Caco-2 (cell line): ENCODE data around the gene CENPH. TPM values are rescaled to one million over a fixed set of nuclear protein-coding genes. Genes with fewer than 3 reads are reported as not detected.

Experiments used
- BruUV-seq: library from RNA; stranded (reverse); fragments of 400-500 nt; replicated peaks from 2 replicates; lab custom pipeline; 2021; lab: Mats Ljungman, UMichigan
- CTCF ChIA-PET: fragments of 300-600 bp; sonication (Branson Sonifier 250); formaldehyde crosslinking; loops from one replicate; lab custom pipeline; 2022; ENCODE audit warnings: antibody characterized with exemption; lab: Charles Lee
- POLR2A ChIA-PET: fragments of 300-600 bp; sonication (Branson Sonifier 250); formaldehyde crosslinking; loops from one replicate; lab custom pipeline; 2022; ENCODE audit warnings: antibody characterized with exemption; lab: Charles Lee
- DNase-seq, 2 experiments: peaks; one replicate each; pipeline versions ENCODE4 v3.0.0 to v3.0.0-alpha.2; 2020 to 2022
- H3K27me3 ChIP-seq: replicated peaks from 2 replicates; pipeline ENCODE4 v1.6.0; 2011; ENCODE audit warnings: low read length; ENCODE audit not compliant: control insufficient read depth, insufficient read depth
- H3K36me3 ChIP-seq: 2 replicates; pipeline ENCODE4 v1.5.1; 2011; ENCODE audit warnings: low read length; ENCODE audit not compliant: control insufficient read depth, insufficient read depth
- H3K4me1 ChIP-seq: fragments of 250-450 bp; sonication (Bioruptor Pico); 2 replicates; pipeline ENCODE4 v1.5.1; 2020; ENCODE audit warnings: mild to moderate bottlenecking
- H3K4me3 ChIP-seq: 2 replicates; pipeline ENCODE4 v1.5.1; 2011; ENCODE audit warnings: low read depth, mild to moderate bottlenecking, control low read depth, low read length
- H3K9me3 ChIP-seq: fragments of 250-450 bp; sonication (Bioruptor Pico); 2 replicates; pipeline ENCODE4 v1.5.1; 2020; ENCODE audit warnings: mild to moderate bottlenecking, moderate library complexity
- H3K27ac Mint-ChIP-seq: one replicate; pipeline ENCODE4 v1.8.0; 2022; ENCODE audit warnings: mixed read lengths; ENCODE audit not compliant: unreplicated experiment
- H3K27me3 Mint-ChIP-seq: one replicate; pipeline ENCODE4 v1.8.0; 2022; ENCODE audit warnings: mixed read lengths; ENCODE audit not compliant: insufficient read depth, unreplicated experiment
- H3K36me3 Mint-ChIP-seq: one replicate; pipeline ENCODE4 v1.8.0; 2022; ENCODE audit warnings: mild to moderate bottlenecking, mixed read lengths; ENCODE audit not compliant: insufficient read depth, unreplicated experiment
- H3K4me1 Mint-ChIP-seq: one replicate; pipeline ENCODE4 v1.8.0; 2022; ENCODE audit warnings: low read depth, mixed read lengths; ENCODE audit not compliant: unreplicated experiment
- H3K4me3 Mint-ChIP-seq: one replicate; pipeline ENCODE4 v1.8.0; 2022; ENCODE audit warnings: mild to moderate bottlenecking, moderate library complexity, mixed read lengths; ENCODE audit not compliant: unreplicated experiment
- H3K9me3 Mint-ChIP-seq: one replicate; pipeline ENCODE4 v1.8.0; 2022; ENCODE audit warnings: mixed read lengths; ENCODE audit not compliant: unreplicated experiment
- intact Hi-C: fragments of 100-400 bp; cut with micrococcal nuclease; formaldehyde crosslinking; loops from one replicate; pipeline ENCODE4 v1.10.0; 2022; ENCODE audit not compliant: unreplicated experiment
- total RNA-seq: library from RNA; stranded (reverse); gene quantifications from 2 replicates; pipeline ENCODE4 v1.2.3, GENCODE V29; 2022
- TF ChIP-seq, protein P1 (sequence below), 2 experiments: fragments of 200-600 bp in 1 of 2; IDR thresholded peaks; 1 replicate in 1 of 2; 2 replicates in 1 of 2; pipeline versions ENCODE4 v1.5.1 to v1.8.0; 2011 to 2022; ENCODE audit warnings: antibody characterized with exemption in 1 of 2, control low read depth in 1 of 2, inconsistent platforms in 1 of 2, low read depth in 1 of 2, low read length in 1 of 2, mild to moderate bottlenecking in 1 of 2, moderate library complexity in 1 of 2; ENCODE audit not compliant: insufficient read depth in 1 of 2, severe bottlenecking in 1 of 2, unreplicated experiment in 1 of 2

The CENPH gene
- total RNA-seq, 1 experiment from 2014 or later = 30.2 TPM

- H3K9me3 Mint-ChIP-seq = no peaks in the 10 kb centered on the region
- no peaks in the 10 kb centered on the region for H3K27me3 ChIP-seq
- no peak for DNase-seq
- H3K4me1 ChIP-seq = no peaks in the 10 kb centered on the region
- H3K4me1 Mint-ChIP-seq = no peaks in the 10 kb centered on the region
- CTCF ChIA-PET = no interaction called here
- peaks cover 4% of the 10 kb centered on the region; the same call in 1 of the 2 replicates for H3K9me3 ChIP-seq
- no peak overlapping the region for H3K27ac Mint-ChIP-seq
- no peaks in the 10 kb centered on the region for H3K36me3 ChIP-seq
- H3K36me3 Mint-ChIP-seq = peaks cover 17% of the 10 kb centered on the region
- no peak overlapping the region for H3K4me3 ChIP-seq
- no TSS peak for BruUV-seq
- H3K27me3 Mint-ChIP-seq = no peaks in the 10 kb centered on the region
- intact Hi-C loops = no loop called here
- TF ChIP-seq, protein P1, sequence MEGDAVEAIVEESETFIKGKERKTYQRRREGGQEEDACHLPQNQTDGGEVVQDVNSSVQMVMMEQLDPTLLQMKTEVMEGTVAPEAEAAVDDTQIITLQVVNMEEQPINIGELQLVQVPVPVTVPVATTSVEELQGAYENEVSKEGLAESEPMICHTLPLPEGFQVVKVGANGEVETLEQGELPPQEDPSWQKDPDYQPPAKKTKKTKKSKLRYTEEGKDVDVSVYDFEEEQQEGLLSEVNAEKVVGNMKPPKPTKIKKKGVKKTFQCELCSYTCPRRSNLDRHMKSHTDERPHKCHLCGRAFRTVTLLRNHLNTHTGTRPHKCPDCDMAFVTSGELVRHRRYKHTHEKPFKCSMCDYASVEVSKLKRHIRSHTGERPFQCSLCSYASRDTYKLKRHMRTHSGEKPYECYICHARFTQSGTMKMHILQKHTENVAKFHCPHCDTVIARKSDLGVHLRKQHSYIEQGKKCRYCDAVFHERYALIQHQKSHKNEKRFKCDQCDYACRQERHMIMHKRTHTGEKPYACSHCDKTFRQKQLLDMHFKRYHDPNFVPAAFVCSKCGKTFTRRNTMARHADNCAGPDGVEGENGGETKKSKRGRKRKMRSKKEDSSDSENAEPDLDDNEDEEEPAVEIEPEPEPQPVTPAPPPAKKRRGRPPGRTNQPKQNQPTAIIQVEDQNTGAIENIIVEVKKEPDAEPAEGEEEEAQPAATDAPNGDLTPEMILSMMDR (IDR thresholded peaks at IDR 0.05; ENCODE audit: insufficient read depth in 1 of 2, low read depth in 1 of 2, low read length in 1 of 2, severe bottlenecking in 1 of 2, unreplicated experiment in 1 of 2) = no peak
- no peak overlapping the region for H3K4me3 Mint-ChIP-seq
- POLR2A ChIA-PET = no interaction called here
Observed at GRCh38 chr5:69184621-69185020, 4.8 kb upstream of the CENPH start.

DNA sequence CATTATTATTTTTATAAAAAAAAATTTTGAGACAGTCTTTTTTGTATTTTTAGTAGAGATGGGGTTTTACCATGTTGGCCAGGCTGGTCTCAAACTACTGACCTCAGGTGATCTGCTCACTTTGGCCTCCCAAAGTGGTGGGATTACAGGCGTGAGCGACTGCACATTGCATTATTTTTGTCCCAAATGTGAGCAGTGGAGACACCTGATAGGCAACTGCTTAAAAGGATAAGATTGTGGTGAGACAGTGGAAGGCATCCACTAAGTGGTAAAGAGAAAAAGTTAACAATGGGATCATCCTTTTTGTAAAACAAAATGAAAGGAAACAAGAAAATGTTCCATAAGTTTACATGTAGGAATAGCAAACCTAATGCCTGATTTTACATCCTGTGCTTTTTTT, 2.0 kb upstream of the CENPH start:
- no TSS peak for BruUV-seq
- Mint-ChIP-seq H3K4me1 (no peaks in the 10 kb centered on the region), H3K9me3 (no peaks in the 10 kb centered on the region), H3K27ac (no peak overlapping the region), H3K4me3 (peak overlapping the region; percentile 44), H3K27me3 (no peaks in the 10 kb centered on the region), H3K36me3 (peaks cover 12% of the 10 kb centered on the region)
- ChIA-PET CTCF (no interaction called here), POLR2A (no interaction called here)
- Histone ChIP-seq H3K9me3 (no peaks in the 10 kb centered on the region), H3K4me1 (no peaks in the 10 kb centered on the region), H3K27me3 (no peaks in the 10 kb centered on the region), H3K36me3 (no peaks in the 10 kb centered on the region), H3K4me3 (no peak overlapping the region)
- no peak for DNase-seq
- intact Hi-C loops = no loop called here
- TF ChIP-seq, protein P1 (IDR thresholded peaks at IDR 0.05; ENCODE audit: insufficient read depth in 1 of 2, low read depth in 1 of 2, low read length in 1 of 2, severe bottlenecking in 1 of 2, unreplicated experiment in 1 of 2) = no peak

DNA sequence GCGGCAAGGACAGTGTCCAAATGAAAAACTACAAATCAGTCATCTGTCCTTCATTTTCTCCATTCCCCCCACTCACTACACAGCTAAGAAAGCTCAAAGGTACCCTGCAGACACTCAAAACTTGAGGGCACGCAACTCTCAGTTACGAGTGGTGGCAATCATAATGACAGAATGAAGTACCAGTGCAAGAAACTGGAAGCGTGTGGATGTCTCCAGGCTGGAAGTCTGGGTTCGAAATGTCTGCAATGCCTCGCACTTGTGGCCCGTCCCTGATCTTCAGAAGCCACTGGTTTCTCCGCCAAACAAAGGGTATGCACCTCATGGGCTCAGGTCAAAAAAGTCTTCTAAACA, 597 bp upstream of the CENPH start:
- TSS peak; percentile 91 for BruUV-seq
- POLR2A ChIA-PET = interaction anchor here (0.6 to 2.1 kb wide), 4 partner anchors 22 to 144 kb away, joined by 3 to 6 read pairs (median 4); partner anchors contain the start of genes CCDC125, CCNB1 and CDK7
- peaks cover 17% of the 10 kb centered on the region for H3K36me3 Mint-ChIP-seq

More for the DNA sequence above, 597 bp upstream of the CENPH start:
- intact Hi-C loops = loop anchor here (1.0 kb wide), 4 partner anchors 21 to 144 kb away; partner anchors contain the start of genes CCDC125 and CCNB1
- Mint-ChIP-seq H3K27me3 (no peaks in the 10 kb centered on the region), H3K27ac (peak overlapping the region; percentile 100), H3K4me3 (peak overlapping the region; percentile 96), H3K9me3 (no peaks in the 10 kb centered on the region), H3K4me1 (no peaks in the 10 kb centered on the region)
- Histone ChIP-seq H3K9me3 (no peaks in the 10 kb centered on the region), H3K36me3 (no peaks in the 10 kb centered on the region), H3K27me3 (no peaks in the 10 kb centered on the region), H3K4me1 (no peaks in the 10 kb centered on the region), H3K4me3 (peak overlapping the region; percentile 87)
- CTCF ChIA-PET = interaction anchor here (3.0 kb wide), 1 partner anchor 95 kb away, joined by 10 read pairs; the partner anchor contains the start of gene SLC30A5
- TF ChIP-seq, protein P1 (IDR thresholded peaks at IDR 0.05; ENCODE audit: insufficient read depth in 1 of 2, low read depth in 1 of 2, low read length in 1 of 2, severe bottlenecking in 1 of 2, unreplicated experiment in 1 of 2) = no peak
- no peak for DNase-seq
